ENCODE measurements around the gene AGT.
"Not testable (repeated sequence)": the region's sequence is repeated elsewhere in the genome, so short reads cannot be mapped to it uniquely, and the experiment has no call there.

AGT gene

GRCh38 chr1:230707732-230708630 lies 5.9 kb downstream of the AGT start:
- no peak for DNase-seq (ENCODE audit: low read depth)

DNA sequence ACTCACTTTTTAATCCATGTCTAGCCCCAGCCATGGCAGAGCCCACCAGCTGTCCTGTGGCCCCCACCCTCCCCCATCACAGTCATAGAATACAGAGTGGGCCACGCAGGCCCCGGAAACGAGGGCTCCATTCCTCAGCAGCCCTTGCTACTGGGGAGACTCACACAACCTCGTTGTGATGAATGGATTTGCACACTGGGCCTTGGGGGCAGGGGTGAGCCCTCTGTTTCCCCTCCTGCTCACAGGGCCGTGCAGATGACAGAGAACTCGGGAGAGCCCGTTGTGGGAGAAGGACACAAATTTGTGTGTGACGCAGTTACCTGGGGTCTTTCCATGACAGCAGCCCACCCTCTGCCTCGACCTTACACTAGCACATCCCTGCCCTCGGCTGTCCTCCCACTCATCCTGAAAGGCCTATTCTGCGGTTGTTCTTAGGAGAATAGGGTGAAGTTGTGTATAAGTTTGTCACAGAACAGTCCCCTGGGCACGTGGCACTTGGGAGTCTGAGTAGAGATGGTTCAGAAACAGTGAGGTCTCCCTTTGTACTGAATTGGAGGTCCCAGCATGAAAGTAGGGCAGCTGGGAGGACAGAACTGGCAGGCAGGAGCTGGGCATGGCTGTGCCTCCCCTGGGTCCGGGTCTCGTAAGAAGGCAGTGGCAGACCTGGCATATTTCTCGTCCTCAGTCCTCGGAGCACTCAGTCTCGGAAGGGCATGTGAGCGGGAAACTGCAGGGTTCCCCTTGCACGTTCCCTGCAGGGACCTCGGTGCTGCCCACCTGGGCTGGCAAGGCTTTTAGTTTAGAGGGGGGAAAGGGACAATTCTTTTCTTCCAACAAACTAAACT lies 6.8 kb downstream of the AGT start:
- DNase-seq (ENCODE audit: low read depth): no peak

GRCh38 chr1:230706020-230706699 lies 7.8 kb downstream of the AGT start:
- DNase-seq (ENCODE audit: low read depth): no peak

GRCh38 chr1:230705289-230706019 lies 8.5 kb downstream of the AGT start:
- no peak for DNase-seq (ENCODE audit: low read depth)

DNA sequence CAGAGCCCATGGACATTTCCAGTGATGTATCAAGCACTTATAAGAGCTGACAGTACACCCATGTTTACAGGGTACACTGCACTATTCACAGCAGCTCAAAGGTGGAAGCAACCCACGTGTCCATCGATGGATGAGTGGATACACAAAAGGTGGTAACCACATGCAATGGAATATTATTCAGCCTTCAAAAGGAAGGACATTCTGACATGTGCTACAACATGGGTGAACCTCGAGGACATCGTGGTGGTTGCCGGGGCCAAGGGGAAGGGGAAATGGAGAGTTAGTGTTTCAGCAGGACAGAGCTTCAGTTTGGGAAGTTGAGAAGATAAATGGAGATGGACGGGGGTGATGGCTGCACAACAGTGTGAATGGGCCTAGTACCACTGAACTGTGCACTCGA lies 9.1 kb downstream of the AGT start:
- DNase-seq (ENCODE audit: low read depth): no peak

- DNase-seq (ENCODE audit: low read depth): no peak
Observed at GRCh38 chr1:230703679-230704385, 10.1 kb downstream of the AGT start.

DNA sequence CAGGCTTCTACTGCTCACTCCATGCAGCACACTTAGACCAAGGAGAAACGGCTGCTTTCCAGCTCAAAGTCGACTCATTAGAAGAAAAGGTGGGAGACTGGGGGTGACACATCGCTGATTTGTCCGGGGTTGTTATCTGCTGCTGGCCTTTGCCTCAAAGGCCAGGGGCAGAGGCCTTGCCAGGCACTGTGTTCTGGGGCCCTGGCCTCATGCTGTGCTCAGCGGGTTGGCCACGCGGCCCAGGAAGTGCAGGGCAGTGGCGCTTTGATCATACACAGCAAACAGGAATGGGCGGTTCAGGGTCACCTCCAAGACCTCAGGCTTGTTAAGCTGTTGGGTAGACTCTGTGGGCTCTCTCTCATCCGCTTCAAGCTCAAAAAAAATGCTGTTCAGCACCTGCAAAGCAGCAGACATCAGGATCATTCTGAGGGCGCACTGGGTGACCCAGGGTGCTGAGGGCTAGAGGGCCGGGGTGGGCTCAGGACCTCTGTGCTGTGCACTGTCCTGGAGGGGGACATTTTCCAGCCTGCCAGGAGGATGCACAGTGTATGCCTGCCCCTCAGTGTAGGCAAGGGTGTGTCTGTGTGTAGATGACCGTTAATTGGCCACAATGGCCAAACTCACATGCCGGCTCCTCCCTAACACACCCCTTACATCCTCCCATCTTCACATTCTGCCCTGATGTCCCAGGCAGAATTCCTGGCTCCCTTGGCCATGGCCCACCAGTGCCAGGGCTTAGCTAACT lies 10.8 kb downstream of the AGT start:
- DNase-seq (ENCODE audit: low read depth): no peak

DNA sequence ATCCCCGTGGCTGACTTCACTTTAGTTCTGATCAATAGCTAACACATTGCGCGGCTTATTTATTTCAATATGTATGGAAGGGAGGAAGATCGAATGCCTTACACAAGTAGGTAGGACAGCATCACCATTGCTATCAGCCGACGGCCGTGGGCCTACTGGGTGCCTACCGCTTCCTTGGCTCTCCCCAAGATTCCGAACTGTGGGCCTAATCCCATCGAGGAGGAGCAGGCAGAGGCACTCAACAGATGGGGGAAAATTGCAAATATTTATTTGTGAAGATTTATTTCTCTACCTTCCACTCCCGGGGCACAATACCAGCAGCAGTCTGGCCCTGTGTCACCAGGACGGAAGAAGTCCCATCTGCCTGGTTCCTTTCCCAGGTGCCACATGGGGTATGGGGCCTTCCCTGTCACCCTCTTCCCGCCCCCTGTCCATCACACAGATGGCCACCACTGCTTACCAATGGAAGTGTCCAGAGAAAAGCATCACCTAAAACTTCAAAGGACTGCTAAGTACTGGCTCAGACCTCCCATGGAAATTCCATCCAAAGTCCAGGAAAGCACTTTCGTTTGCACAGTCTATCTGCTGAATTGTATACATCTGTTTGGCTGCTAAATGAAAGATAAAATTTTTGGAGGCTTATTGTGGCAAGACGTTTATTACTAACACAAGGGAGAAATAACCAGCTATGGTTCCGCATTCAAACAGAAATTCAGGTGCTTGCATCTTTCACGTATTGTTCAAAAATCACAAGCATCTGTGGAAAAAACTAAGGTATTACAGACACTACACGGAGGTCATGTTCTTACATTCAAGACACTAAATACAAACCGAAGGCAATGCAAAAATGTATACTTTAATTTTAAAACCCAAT lies 11.8 kb downstream of the AGT start:
- DNase-seq (ENCODE audit: low read depth): no peak

DNA sequence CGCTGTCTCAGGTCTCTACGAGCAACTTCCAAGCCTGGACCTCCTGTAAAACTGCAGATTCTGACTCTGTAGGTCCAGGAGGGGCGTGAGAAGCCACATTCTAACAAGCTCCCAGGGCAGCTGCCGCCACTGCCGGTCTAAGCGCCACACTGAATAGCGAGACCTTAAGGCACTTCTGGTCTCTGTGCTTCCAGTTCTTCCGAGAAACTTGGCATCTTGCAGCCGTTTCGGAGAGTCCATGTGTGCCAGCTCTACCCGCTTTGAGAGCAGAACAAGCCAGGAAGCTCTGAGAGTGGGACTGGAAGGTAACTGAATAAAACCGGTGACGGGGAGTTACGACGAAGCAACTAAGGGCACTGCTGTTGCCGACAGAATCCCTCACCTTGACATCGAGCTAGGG lies 12.5 kb downstream of the AGT start:
- no peak for DNase-seq (ENCODE audit: low read depth)

GRCh38 chr1:230700132-230700531 lies 13.8 kb downstream of the AGT start:
- no peak for DNase-seq (ENCODE audit: low read depth)

DNA sequence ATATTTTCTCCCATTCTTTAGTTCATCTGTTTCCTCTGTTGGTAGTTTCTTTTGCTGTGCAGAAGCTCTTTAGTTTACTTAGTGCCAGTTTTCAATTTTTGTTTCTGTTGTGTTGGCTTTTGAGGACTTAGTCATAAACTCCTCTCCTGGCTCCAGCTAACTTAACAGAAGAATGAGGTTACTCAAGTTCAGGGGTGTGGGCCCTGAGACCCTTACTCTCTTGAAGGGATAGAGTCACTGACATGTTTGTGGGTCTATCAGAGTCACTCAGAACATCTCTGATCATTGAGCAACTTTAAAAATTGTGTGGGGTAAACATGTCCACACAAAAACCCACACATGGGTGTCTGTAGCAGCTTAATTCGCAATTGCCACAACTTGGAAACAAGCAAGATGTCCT lies 14.2 kb downstream of the AGT start:
- DNase-seq (ENCODE audit: low read depth): no peak

GRCh38 chr1:230698964-230699363 lies 15.0 kb downstream of the AGT start:
- not testable (repeated sequence) for DNase-seq (ENCODE audit: low read depth)

DNA sequence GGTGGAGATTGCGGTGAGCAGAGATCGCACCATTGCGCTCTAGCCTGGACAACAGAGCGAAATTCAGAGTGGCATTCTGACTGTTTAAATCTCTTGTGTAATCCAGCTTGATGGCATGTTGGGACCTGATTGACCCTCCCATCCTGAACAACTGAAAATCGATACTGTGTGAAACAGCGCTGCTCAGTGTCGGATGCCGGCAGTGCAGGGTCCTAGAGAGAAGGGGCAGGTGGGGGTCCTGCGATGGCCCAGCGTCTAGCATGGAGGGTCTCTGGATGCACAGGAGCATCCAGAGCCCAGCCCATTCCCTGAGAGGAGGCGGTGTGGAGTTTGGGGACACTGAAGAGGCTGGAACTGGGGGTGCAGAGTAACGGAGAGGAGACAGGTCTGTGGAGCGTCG lies 15.8 kb downstream of the AGT start:
- no peak for DNase-seq (ENCODE audit: low read depth)

DNA sequence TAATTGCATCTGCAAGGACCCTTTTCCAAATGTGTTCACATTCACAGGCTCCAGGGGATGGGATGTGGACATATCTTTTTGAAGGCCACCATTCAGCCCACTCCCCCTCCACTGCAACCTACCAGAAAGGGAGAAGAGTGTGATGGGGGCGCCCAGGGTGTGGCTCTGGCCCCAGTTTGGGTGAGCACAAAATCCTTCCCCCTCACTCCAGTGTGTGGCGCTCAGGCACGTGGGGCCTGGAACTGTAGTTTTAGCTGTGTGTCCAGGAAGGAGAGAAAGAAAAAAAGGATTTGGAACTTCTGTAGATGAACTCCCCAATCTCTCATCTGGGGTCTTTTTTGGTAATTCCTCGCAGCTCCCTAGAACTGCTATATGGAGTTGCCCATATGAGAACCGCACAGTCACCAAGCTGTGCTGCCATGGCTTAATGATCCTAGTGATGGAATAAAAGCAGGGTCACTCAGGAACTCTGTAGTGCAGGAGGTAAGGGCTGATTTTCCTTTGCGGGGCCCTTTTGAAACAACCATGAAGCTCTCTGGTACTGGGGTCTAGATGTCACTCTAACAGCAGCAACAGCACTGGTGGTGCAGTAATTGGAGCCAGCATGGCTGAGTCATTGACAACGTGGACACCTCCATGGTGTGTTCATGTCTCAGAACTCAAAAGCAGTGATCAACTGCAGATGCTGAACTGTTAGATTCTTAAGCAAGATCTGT lies 17.0 kb downstream of the AGT start:
- peak; percentile 54 for DNase-seq (ENCODE audit: low read depth)

GRCh38 chr1:230696218-230696617 lies 17.7 kb downstream of the AGT start:
- DNase-seq (ENCODE audit: low read depth): no peak

- DNase-seq (ENCODE audit: low read depth): no peak
Observed at GRCh38 chr1:230694991-230695390, 18.9 kb downstream of the AGT start.

DNA sequence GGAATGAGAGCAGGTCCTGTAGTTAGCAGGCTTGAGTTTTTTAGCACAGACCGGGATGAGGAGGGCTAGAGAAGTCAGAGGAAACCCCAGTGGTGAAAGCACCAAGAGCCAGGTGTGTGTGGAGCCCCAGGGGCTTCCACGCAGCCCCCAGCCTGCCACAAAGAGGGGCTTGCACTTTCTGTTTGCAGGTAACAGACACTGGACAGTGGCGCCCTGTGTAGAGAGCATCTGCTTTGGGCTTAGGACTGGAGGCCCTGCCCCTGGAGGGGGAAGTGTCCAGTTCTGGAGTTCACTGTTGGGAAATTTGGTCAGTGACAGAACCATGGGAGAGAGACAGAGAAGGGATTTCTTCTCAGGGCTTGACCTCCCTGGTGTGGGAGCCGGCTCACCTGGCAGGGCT lies 19.5 kb downstream of the AGT start:
- no peak for DNase-seq (ENCODE audit: low read depth)

DNA sequence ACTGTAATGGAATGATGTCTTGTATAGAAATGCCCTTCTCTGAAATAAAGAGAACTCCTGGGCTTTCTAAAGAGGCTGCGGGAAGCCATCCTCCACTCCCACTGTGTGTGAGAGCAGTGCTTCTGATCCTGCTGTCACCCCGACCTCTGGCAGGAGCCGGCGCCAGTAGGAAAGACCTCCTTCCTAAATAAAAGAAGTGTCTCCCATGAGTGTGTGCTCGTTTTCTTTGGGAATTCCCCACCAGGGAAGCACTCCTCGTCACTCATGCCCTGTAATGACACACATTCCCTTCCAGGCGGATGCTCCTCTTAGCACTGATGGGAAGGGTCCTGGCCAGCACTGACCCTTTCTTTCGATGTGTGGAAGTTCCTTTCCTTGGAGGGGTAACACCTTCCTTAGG lies 20.1 kb downstream of the AGT start:
- DNase-seq (ENCODE audit: low read depth): no peak

DNA sequence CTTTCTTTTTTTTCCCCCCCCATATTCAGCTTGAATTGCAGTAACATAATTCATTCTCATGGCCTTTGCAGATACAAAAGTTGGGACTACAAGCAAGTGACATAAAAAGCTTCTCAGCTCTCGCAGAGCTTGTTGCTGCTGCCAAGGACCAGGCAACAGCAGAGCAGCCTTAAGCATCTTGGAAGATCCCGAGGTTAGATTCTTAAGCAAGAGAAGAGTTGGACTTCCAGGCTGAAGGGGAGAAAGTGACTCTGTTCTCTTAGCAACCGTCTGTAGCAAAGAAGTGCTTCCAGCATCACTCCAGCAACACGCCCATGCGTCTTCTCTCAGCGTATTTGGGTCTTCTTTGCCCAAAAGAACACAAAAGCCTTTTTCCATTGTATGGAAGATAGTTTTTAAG lies 20.7 kb downstream of the AGT start:
- DNase-seq (ENCODE audit: low read depth): no peak
